ENCODE measurements around the gene ZDHHC14.

Gene ZDHHC14

GRCh38 chr6:157382821-157383220, 1.8 kb downstream of the ZDHHC14 start:
- no peak for TF ChIP-seq CTCF (IDR thresholded peaks at IDR 0.05)

- TF ChIP-seq CTCF (IDR thresholded peaks at IDR 0.05) = no peak
Observed at GRCh38 chr6:157383471-157383870, 2.5 kb downstream of the ZDHHC14 start.

DNA sequence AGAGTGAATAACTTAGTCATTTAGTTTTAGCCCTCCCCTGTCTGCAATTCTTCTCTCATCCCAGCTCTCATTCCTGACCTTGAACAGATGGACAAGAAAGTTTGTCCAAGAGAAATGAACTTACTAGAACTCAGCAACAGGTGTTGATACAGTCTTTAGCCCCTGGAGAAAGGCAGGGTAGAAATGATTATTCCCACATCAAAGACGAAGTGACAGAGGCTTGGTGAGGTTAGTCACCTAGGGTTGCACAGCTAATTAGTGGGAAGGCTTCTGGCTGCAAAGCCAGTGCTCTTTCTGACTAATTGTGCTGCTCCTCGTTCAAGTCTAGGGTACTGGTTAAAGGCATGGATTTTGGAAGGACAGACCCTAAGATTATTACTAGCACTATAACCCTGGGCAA, 4.5 kb downstream of the ZDHHC14 start:
- TF ChIP-seq CTCF (IDR thresholded peaks at IDR 0.05) = no peak

GRCh38 chr6:157386023-157386422, 5.0 kb downstream of the ZDHHC14 start:
- TF ChIP-seq CTCF (IDR thresholded peaks at IDR 0.05) = no peak

DNA sequence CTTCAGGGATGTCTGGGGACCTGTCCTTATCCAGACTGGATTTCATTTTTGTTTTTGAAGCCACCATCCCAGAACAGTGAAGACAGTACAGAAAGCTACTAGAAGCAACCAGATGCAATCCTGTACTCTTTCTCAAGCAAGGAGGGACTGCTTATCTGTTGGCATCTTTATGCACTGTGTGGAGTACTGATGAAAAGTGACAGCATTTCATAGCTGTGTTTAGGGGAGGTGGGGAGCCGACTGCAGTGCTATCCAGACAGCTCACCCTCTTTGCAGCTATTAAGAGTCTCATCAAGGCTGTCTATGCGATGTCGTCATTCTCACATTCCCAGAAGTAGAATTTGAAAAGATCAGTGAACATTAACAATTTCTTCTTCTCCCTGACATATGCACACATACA, 5.5 kb downstream of the ZDHHC14 start:
- TF ChIP-seq CTCF (IDR thresholded peaks at IDR 0.05) = no peak

DNA sequence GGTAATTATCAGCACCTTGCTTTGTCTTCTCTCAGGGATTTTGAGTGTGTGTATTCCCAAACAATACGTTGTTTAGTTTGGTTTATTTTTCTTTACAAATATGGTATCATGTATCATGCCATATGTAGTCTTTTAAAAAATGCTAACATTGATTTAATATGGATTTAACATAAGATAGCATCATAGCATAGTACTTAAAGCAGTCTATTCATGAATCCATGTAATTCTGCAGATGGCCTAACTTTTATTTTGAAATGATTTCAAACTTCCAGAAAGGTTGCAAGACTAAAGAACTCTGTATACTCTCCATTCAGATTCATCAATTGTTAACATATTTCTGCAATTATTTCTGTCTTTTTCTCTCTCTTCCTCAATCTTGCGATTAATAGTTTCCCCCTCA, 7.9 kb downstream of the ZDHHC14 start:
- TF ChIP-seq CTCF (IDR thresholded peaks at IDR 0.05) = no peak

GRCh38 chr6:157390273-157391060, 9.5 kb downstream of the ZDHHC14 start:
- TF ChIP-seq CTCF (IDR thresholded peaks at IDR 0.05) = no peak

Measured in LNCAP (cell line).